UCSD-AML1 (cell line): ENCODE data around the gene COA5.

Experiments used
- DNase-seq: peaks from one replicate; lab custom pipeline; 2025; ENCODE audit not compliant: unreplicated experiment; lab: John Stamatoyannopoulos, UW

Gene COA5

DNA sequence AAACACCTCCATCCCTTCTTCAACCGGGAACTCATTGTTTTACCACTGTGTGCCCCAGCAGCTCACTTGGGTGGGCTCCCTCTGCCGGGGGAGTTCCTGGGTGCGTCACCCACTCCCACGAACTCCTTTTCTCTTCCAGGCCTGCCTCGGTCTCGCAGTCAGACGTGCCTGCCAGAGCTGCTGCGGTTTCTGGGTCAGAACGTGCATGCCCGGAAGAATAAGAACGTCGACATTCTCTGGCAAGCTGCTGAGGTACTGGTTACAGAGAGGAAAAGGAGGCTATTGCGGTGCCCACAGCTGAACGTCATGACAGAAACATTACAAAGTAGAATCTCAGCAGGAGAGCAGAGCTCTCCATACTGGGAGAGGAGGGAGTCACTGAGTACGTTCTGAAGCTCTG lies 35.6 kb downstream of the COA5 start:
- no peak for DNase-seq

- no peak for DNase-seq
Observed at GRCh38 chr2:98572211-98572610, 36.1 kb downstream of the COA5 start.

- DNase-seq, result no peak
Observed at GRCh38 chr2:98571796-98572195, 36.5 kb downstream of the COA5 start.

DNA sequence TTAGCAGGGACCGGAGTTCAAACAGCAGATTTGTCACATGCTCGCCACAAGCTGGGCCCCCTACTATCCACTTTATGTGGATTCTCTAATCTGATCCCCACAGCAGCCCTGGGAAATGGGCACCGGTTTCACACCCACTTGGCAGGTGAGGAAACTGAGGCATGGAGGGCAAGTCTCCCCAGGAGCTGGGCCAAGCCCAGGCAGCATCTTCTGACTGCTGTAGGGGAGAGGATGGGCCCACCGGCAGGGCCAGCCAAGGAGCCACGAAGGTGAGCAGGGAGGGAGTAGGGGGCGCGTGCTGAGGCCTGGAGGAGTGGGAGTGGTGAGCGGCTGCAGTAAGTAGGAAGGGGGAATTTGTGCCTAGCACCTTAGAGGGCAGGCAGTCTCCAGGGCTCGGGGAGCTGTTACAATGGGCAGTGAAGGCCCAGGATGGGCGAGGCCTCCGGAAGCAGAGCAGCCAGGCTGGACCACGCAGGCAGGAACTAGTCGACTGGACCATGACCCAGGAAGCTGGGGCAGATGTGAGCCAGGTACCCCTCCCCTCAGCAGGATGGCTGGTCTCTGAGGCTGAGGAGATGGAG lies 37.1 kb downstream of the COA5 start:
- no peak for DNase-seq

- DNase-seq, result no peak
Observed at GRCh38 chr2:98570356-98570755, 38.0 kb downstream of the COA5 start.

GRCh38 chr2:98569915-98570314 lies 38.4 kb downstream of the COA5 start:
- DNase-seq, result no peak

DNA sequence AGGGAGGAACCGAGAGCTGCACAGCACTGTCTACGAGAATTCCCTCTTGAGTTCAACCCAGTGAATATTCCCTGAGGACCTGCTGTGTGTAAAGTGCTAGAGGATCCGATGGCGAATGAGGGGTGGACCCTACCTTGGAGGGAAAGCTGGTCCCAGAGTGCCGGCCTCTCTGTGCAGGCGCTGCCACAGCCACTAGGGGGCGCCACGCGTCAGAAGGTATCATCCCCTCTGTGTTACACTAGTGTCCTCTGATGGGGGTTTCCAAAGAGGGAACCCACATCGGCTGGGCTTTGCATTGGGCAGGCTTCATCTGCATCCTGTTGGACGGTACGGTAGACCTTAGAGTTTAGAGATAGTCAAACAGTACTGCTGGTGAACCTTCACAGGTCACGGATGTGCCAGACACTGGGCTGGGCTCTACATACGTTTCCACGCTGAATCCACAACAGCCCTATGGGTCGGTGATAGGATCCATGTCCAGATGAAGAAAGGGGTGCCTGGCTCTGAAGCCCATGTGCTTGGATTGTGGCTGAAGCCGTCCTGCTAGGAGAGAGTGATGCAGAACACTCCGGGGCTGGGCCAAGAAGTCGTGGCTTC lies 39.0 kb downstream of the COA5 start:
- peak; percentile 60 for DNase-seq

DNA sequence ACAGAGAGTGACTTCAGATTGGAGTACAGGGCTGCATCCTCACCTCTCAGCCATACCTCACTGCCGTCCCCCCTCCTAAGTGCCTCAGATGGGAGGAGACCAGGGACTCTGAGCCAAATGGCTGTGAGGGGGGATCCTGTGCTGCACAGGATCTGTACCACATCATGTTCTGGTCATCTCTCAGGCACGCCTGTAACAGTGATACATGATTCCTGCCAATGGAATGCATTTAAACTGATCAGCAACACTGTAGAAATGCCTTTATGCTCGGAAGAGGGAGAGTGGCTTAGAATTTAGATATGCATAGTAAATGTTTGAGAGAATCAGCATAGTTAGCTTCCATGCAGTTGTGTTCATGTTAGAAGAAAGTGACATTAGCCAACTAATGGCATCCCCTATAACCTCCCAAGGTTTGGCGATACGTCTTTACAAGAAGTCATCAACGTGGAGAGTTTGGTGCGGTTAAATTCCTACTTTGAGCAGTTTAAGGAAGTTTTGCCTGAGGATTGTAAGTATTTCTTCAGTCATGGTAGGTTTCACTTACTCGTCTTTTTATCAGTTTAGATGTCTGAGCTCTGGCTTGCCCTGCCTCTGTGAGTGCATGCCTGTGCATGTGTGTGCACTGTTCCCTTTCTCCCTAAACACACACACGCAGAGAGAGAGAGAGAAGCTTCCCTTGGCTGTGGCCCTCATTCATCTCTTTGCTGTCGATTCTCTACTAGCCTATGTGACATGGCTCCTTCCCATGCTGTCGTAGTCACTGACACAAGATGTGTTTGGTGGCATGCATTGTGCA lies 40.0 kb downstream of the COA5 start:
- no peak for DNase-seq

DNA sequence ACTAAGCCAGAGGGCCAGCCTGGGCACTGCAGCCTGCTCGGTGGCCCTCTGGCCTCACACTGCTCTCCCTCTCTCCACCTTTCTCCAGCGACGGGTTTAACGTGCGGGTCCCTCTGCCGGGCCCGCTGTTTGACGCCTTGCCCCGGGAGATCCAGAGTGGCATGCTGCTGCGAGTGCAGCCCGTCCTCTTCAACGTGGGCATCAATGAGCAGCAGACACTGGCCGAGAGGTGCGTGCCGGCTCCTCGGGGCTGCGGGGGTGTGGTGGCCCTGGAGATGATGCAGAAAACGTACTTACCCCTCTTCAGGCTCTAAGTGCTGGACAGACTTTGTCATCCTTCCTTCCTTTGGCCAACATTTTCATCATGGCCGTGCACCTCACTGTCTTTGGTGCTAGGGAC lies 42.4 kb downstream of the COA5 start:
- DNase-seq, result no peak

- no peak for DNase-seq
Observed at GRCh38 chr2:98565286-98565860, 42.9 kb downstream of the COA5 start.

DNA sequence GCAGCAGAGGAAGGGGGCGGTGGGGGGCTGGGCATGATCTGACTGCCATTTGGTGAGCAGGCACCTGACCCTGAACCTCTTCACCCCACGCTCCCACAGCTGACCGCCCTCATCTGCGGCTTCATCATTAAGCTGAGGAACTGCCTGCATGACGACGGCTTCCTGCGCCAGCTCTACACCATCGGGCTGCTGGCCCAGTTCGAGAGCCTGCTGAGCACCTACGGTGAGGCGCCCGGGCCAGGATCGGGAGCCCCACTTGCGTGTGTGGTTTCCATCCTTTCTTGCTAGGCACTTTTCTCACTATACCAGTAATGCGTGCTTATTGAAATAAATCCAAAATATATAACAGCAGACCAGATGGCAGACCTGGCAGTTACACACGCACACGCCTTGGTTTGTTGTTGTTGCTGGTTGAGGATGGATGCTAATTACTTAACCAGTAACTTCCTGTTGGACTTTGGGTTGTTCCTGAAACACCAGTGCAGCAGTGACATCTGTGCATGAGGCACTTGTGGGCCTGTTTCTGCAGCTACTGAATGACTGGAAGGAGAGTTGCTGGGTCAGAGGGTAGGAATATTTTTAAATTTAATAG lies 43.7 kb downstream of the COA5 start:
- DNase-seq, result no peak

DNA sequence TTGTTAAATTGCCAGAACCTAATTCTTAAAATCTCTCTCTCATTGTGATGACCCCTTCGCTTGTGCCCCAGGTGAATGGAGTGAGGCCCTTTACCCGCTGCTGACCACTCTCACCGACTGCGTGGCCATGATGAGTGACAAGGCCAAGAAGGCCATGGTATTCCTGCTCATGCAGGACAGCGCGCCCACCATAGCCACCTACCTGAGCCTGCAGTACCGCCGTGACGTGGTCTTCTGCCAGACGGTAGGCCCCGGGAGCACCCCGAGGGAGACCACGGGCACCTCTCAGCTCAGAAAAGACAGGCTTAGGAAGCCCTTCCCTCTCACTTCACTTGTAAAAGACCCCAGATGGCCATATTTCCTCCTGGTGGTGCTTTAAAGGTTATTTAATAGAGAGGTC lies 44.9 kb downstream of the COA5 start:
- DNase-seq, result no peak

DNA sequence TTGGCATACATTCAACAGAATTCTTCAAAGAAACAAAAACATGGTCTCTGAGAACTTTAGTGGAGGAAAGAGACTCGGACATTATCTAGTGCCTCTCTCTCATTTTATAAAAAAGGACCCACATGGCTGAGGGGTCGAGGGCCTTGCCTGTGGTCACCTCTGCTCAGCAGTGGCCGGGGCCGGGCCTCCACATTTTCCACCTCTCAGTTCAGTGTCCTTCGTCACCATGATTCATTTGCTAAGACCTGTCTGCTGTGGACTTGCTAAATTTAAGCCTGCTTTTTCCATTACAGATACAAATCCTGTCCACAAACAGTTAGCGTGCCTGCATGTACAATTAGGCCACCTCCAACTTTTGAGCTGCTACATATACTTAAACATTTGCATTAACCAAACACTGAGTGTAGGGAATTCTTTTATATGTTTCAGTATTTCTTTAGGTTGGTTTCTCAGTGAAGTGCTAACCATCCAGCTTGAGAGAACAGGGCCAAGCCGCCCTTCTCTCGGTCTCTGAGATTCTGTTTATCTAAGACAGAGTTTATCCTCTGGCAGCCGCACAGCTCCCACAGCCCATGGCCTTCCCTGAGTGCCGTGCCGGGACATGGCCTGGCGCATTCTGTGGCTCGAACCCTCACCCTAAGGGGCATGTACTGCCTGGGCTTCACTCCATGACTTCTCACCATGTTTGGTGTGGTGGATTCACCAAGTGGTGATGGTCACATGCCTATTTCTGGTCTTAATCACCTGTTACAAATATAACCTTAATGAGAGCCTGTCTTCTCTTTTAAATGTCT lies 46.2 kb downstream of the COA5 start:
- no peak for DNase-seq

DNA sequence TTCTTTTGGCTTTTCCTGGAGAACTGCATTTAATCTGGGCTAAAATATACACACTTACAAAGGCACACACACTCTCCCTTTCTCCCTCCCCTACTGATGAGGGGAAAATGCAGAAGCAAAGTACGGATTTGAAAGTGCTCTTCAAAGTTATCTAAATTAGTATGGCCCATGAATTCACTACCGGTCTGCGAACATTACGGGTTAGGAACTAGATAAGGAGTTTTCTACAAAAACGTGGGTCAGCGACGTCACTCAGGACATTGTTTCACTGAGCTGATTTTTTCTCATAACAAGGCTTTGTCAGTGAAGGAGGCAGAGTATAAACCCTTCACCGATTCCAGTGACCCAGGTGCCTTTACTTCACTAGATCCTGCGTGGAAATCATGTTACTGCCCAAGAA lies 47.3 kb downstream of the COA5 start:
- DNase-seq, result no peak

GRCh38 chr2:98560256-98560771 lies 48.0 kb downstream of the COA5 start:
- no peak for DNase-seq

- no peak for DNase-seq
Observed at GRCh38 chr2:98559581-98559980, 48.7 kb downstream of the COA5 start.

GRCh38 chr2:98558852-98559530 lies 49.3 kb downstream of the COA5 start:
- DNase-seq, result no peak

GRCh38 chr2:98556344-98557033 lies 51.8 kb downstream of the COA5 start:
- no peak for DNase-seq

GRCh38 chr2:98555696-98556095 lies 52.6 kb downstream of the COA5 start:
- DNase-seq, result no peak
